ENCODE measurements around the gene MRPL23.

DNA sequence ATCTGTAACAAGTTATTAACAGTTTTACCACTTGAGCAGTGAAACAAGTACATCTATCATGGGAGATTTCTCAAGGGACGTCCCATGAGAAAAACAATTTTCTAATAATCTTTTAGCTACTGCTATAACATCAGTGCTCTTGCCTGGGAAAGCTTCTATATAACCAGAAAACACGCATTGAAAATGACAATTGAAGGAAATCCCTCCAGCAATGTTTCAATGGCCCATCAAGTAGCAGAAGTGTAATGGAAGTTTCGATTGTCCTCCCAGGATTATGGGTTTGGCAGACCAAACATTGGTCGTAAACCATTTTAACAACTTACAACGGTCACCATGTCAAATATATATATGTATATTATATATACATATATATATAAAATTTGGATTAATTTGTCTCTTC lies 47.4 kb upstream of the MRPL23 start:
- TF ChIP-seq EZH2 (IDR thresholded peaks at IDR 0.05; ENCODE audit: borderline replicate concordance, low read depth, low read length) (no peak), POLR3A (IDR thresholded peaks at IDR 0.05; ENCODE audit: borderline replicate concordance, extremely low read depth, insufficient read depth, insufficient read length) (no peak), NFE2 (IDR thresholded peaks at IDR 0.05; ENCODE audit: low read depth) (no peak), ZC3H11A (IDR thresholded peaks at IDR 0.05; ENCODE audit: low read depth, low read length) (no peak)
- TF ChIP-seq, protein P1, sequence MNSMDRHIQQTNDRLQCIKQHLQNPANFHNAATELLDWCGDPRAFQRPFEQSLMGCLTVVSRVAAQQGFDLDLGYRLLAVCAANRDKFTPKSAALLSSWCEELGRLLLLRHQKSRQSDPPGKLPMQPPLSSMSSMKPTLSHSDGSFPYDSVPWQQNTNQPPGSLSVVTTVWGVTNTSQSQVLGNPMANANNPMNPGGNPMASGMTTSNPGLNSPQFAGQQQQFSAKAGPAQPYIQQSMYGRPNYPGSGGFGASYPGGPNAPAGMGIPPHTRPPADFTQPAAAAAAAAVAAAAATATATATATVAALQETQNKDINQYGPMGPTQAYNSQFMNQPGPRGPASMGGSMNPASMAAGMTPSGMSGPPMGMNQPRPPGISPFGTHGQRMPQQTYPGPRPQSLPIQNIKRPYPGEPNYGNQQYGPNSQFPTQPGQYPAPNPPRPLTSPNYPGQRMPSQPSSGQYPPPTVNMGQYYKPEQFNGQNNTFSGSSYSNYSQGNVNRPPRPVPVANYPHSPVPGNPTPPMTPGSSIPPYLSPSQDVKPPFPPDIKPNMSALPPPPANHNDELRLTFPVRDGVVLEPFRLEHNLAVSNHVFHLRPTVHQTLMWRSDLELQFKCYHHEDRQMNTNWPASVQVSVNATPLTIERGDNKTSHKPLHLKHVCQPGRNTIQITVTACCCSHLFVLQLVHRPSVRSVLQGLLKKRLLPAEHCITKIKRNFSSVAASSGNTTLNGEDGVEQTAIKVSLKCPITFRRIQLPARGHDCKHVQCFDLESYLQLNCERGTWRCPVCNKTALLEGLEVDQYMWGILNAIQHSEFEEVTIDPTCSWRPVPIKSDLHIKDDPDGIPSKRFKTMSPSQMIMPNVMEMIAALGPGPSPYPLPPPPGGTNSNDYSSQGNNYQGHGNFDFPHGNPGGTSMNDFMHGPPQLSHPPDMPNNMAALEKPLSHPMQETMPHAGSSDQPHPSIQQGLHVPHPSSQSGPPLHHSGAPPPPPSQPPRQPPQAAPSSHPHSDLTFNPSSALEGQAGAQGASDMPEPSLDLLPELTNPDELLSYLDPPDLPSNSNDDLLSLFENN (IDR thresholded peaks at IDR 0.05; ENCODE audit: low read depth in 2 of 2, low read length in 2 of 2), result no peak

Measured in K562 (cell line).